Measurements from ENCODE around the gene BPIFA1. TPM values are rescaled to one million over a fixed set of nuclear protein-coding genes. Genes with fewer than 3 reads are reported as not detected.

BPIFA1 gene
- total RNA-seq (2014; rRNA removed; shearing (Covaris generic)) = not detected in 2 replicates

DNA sequence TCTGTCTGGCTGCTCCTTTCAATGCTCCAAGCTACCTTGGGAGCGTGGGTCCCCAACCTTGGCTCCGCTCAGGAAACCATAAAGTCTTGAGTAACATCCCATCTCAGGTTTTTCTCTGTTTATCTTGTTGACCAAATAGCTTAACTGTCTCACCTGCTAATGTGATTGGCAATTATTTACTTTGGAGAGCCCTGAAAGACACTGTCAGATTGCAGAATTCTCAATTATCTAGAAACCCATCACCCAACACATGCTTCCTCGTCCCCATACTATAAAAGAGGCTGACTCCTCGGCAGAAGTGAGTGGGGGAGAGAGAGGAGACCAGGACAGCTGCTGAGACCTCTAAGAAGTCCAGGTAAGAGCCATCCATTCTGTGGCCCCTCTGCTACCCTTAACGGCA is at the start of gene BPIFA1:
BPIFA1 (plus strand) TSS at position 301 of the 400 bp plus-strand sequence. CDS start 1,716 bp downstream, outside the sequence.
- no peaks in the 10 kb centered on the region for H3K36me3 ChIP-seq
- H3K4me1 ChIP-seq = no peaks in the 10 kb centered on the region
- no peak for DNase-seq
- H3K27ac ChIP-seq = no peak within 1 kb of the TSS
- no peak within 1 kb of the TSS for H3K4me3 ChIP-seq
- peaks cover 7% of the 10 kb centered on the region; the same call in 1 of the 2 replicates for H3K27me3 ChIP-seq
- H3K9me3 ChIP-seq (replicated peaks) = no peaks in the 10 kb centered on the region

GRCh38 chr20:33187491-33187890 is 48.3 kb upstream of the BPIFA1 start:
- Histone ChIP-seq H3K36me3 (no peaks in the 10 kb centered on the region), H3K27ac (no peak overlapping the region), H3K27me3 (0 out of 2 replicates have a peak, but pooled peaks cover 4% of the 10 kb centered on the region), H3K4me3 (no peak overlapping the region), H3K4me1 (no peaks in the 10 kb centered on the region), H3K9me3 (replicated peaks) (no peaks in the 10 kb centered on the region)
- DNase-seq = no peak

DNA sequence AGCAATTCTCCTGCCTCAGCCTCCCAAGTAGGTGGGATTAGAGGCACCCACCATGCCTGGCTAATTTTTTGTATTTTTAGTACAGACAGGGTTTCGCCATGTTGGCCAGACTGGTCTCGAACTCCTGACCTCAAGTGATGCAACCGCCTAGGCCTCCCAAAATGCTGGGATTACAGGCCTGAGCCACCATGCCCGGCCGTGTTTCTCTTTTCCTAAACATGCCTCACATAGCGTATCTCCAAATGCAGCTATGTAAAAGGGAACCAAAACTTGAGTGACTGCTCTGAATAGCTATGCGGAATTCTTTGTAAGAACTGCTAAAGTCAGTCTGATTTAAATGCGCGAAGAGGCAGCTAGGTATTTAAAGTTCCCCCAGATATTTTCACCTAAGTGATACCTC is 47.4 kb upstream of the BPIFA1 start:
- H3K36me3 ChIP-seq = no peaks in the 10 kb centered on the region
- 0 out of 2 replicates have a peak, but pooled peaks cover 4% of the 10 kb centered on the region for H3K27me3 ChIP-seq
- no peak for DNase-seq
- H3K27ac ChIP-seq = no peak overlapping the region
- H3K9me3 ChIP-seq (replicated peaks) = no peaks in the 10 kb centered on the region
- H3K4me3 ChIP-seq = no peak overlapping the region
- H3K4me1 ChIP-seq = no peaks in the 10 kb centered on the region

DNA sequence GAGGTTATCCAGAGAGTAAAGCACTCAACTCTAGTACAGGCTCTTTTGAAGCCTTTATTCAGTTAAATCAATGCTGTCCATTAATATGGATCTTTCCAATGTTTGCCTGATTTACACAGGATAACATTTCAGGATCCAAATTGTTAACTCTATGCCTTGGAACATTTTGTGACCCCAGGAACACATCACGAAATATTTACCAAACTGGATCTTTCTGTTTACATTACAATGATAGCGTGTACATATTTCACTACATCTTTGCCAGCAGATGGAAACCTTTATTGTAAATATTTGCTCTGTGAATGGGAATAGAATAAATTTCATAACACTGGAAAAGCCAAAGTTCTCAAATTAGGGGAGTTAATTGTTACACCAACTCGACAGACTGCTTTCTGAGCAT is 44.3 kb upstream of the BPIFA1 start:
- DNase-seq = no peak
- H3K4me1 ChIP-seq = no peaks in the 10 kb centered on the region
- no peak overlapping the region for H3K4me3 ChIP-seq
- no peak overlapping the region for H3K27ac ChIP-seq
- no peaks in the 10 kb centered on the region for H3K9me3 ChIP-seq (replicated peaks)
- peaks cover 9% of the 10 kb centered on the region for H3K27me3 ChIP-seq
- H3K36me3 ChIP-seq = no peaks in the 10 kb centered on the region

DNA sequence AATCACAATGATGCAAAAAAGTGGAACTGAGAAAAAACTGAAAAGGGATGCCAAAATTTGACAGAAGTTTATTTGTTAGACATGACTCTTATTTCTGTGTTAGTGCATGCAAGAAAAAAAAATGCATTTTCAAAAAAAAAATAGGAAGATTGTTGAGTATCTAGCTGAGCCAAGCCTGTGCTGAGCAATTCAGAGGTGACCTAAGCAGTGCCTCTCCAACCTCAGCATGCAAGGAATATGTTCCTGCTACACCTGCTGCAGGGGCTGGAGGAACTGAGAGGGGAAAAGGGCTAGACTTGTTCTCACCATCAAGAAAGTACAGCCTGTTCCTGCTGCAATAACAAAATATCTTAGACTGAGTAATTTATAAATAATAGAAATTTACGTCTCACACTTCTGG is 43.8 kb upstream of the BPIFA1 start:
- Histone ChIP-seq H3K4me1 (no peaks in the 10 kb centered on the region), H3K36me3 (no peaks in the 10 kb centered on the region), H3K4me3 (no peak overlapping the region), H3K9me3 (replicated peaks) (no peaks in the 10 kb centered on the region), H3K27ac (no peak overlapping the region), H3K27me3 (peaks cover 9% of the 10 kb centered on the region)
- DNase-seq = no peak

- H3K27ac ChIP-seq = no peak overlapping the region
- no peaks in the 10 kb centered on the region for H3K9me3 ChIP-seq (replicated peaks)
- peak in 1 of 2 experiments; percentile 22 for DNase-seq
Measured at GRCh38 chr20:33192912-33193501, 42.8 kb upstream of the BPIFA1 start.

DNA sequence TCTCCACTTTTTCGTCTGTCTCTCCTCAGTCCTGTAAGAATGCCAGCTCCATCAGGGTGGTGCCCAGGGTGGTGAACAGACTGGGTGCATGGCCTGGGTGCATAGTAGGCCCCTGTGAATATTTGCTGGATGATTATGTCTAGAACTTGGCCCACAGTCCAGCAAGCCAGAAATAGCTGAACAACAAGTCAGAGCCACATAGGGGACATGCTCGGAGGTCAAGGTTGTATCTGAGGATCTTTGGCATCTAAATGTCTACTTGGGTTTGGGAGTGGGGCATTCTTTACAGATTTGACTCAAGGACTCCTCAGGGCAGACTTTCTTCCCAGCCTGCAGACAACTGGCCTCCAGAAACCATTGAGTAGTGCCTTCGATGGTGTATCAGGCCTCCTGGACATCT is 36.8 kb upstream of the BPIFA1 start:
- H3K27me3 ChIP-seq = peaks cover 34% of the 10 kb centered on the region
- no peaks in the 10 kb centered on the region for H3K9me3 ChIP-seq (replicated peaks)
- H3K36me3 ChIP-seq = no peaks in the 10 kb centered on the region
- no peak for DNase-seq
- H3K27ac ChIP-seq = no peak overlapping the region
- H3K4me1 ChIP-seq = no peaks in the 10 kb centered on the region
- H3K4me3 ChIP-seq = no peak overlapping the region

More at GRCh38 chr20:33192912-33193501, 42.8 kb upstream of the BPIFA1 start:
- Histone ChIP-seq H3K36me3 (no peaks in the 10 kb centered on the region), H3K27me3 (peaks cover 6% of the 10 kb centered on the region), H3K4me1 (no peaks in the 10 kb centered on the region), H3K4me3 (no peak overlapping the region)

GRCh38 chr20:33202451-33202850 is 33.3 kb upstream of the BPIFA1 start:
- peaks cover 35% of the 10 kb centered on the region for H3K27me3 ChIP-seq
- H3K4me1 ChIP-seq = no peaks in the 10 kb centered on the region
- H3K27ac ChIP-seq = no peak overlapping the region
- H3K4me3 ChIP-seq = no peak overlapping the region
- no peak for DNase-seq
- H3K36me3 ChIP-seq = no peaks in the 10 kb centered on the region
- no peaks in the 10 kb centered on the region for H3K9me3 ChIP-seq (replicated peaks)

DNA sequence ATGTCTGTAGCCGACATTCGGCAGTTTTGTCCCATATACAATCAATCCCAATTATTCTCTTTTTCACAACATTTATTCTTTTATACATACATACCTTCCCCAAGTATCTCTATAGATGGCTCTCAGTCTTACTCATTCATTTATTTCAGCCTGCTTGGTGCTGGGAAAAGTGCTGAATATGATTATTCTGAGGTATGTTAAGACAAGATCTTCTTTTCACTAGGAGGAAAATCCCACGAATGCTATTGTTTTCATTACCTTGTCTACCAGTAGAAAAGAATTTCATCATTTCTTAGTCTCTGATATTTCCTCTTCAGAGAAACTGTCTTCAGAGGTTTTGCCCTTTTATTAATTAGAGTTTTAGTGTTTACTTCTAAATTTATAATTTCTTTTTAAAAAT is 32.4 kb upstream of the BPIFA1 start:
- no peak for DNase-seq
- Histone ChIP-seq H3K9me3 (replicated peaks) (no peaks in the 10 kb centered on the region), H3K27me3 (peaks cover 35% of the 10 kb centered on the region), H3K27ac (no peak overlapping the region), H3K36me3 (no peaks in the 10 kb centered on the region), H3K4me3 (no peak overlapping the region), H3K4me1 (no peaks in the 10 kb centered on the region)

DNA sequence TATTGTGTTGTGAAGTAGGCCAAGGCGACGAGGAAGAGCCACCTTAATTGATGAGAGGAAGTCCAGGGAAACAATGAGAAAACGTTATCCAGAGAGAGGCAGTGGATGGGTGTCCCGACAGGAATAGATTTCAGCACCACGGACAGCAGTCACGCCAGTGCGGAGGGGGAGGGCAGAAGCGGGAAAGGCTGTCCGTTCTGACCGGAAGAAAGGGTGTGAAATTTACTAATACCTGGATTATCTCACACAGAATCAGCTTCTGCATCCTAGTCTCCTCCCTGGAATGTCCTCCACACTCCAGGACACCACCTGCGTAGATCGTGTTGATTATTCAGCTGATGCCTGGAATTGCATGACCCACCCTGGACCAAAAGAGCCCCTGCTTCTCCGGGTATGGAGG is 26.0 kb upstream of the BPIFA1 start:
- Histone ChIP-seq H3K36me3 (no peaks in the 10 kb centered on the region), H3K4me1 (no peaks in the 10 kb centered on the region), H3K27ac (no peak overlapping the region), H3K27me3 (peaks cover 2% of the 10 kb centered on the region; the same call in 1 of the 2 replicates), H3K9me3 (replicated peaks) (no peaks in the 10 kb centered on the region), H3K4me3 (no peak overlapping the region)
- peak; percentile 88 to 92 for DNase-seq

DNA sequence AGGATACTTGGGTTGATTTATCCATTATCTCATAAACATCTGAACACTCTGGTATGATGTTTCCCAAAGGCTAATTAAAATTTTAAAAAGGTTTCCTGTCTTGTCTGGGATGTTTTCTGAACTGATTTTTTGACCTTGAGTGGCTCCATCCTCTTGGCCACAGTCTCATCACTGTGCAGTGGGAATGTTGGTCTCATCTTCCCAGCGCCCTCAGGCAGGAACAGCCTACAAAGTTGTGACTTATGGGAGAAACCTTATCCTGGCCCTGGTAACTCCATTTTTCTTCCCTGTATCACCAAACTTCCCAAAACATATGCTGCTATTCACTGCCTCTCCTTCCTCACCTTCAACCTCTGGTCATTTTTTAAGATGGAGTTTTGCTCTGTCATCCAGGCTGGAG is 25.4 kb upstream of the BPIFA1 start:
- Histone ChIP-seq H3K4me1 (no peaks in the 10 kb centered on the region), H3K4me3 (no peak overlapping the region), H3K9me3 (replicated peaks) (no peaks in the 10 kb centered on the region), H3K36me3 (no peaks in the 10 kb centered on the region), H3K27ac (no peak overlapping the region), H3K27me3 (peaks cover 2% of the 10 kb centered on the region; the same call in 1 of the 2 replicates)
- DNase-seq = no peak

DNA sequence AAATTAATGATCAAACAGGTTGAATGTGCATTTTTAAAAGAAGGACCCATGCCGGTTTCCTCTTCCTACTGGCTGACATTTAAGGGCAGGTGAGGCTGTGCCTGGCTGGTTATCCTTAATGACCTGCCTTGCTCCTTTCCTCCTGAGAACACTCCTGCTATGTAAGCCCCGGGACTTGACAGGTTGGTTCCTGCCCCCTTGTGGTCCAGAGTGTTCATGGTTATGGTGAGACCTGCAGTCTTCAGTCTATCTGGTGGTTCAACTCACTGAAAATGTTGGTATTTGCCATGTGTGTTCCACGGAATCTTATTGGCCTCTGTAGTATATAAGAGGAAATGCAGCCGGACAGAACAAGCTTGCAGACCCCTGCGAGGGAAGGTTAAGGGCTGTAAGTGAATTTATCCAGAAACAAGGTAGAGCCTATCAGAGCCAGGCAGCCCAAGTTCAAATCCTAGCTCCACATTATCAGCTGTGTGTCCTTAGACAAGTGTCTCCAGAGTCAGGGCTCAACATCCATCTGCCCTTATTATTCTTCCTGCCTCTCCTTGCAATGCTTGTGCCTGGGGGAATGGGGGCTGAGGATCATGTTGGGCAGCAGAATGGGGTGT is 23.9 kb upstream of the BPIFA1 start:
- Histone ChIP-seq H3K27ac (no peak overlapping the region), H3K4me1 (no peaks in the 10 kb centered on the region), H3K36me3 (no peaks in the 10 kb centered on the region), H3K9me3 (replicated peaks) (no peaks in the 10 kb centered on the region), H3K4me3 (no peak overlapping the region), H3K27me3 (peaks cover 2% of the 10 kb centered on the region; the same call in 1 of the 2 replicates)
- DNase-seq = peak; percentile 65 to 74

DNA sequence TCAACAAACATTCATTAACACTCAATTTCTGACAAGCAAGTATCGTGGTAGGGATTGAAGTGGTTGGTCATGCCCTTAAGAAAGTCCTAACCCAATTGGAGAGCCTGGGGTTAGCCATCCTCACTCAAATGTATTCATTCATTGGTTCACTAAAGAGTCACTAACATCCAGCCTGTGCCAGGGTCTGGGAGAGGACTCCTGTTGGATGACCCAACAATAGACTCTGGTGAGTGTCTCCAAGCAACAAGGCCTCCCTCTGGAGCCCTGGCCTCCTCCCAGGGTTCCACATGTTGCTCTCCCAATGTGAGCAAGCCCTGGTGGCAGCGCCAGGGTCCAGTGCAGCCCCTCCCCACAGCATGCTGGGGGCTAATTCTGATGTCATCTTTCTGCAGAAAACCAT is 18.7 kb upstream of the BPIFA1 start, which contains the start of gene BPIFA3:
BPIFA3 (plus strand) TSS at position 301 of the 400 bp plus-strand sequence. CDS start 185 bp downstream, outside the sequence.
- no peak within 1 kb of the TSS for H3K27ac ChIP-seq
- peaks cover 19% of the 10 kb centered on the region for H3K27me3 ChIP-seq
- DNase-seq = no peak
- H3K4me3 ChIP-seq = no peak within 1 kb of the TSS
- H3K9me3 ChIP-seq (replicated peaks) = no peaks in the 10 kb centered on the region
- no peaks in the 10 kb centered on the region for H3K4me1 ChIP-seq
- H3K36me3 ChIP-seq = no peaks in the 10 kb centered on the region

DNA sequence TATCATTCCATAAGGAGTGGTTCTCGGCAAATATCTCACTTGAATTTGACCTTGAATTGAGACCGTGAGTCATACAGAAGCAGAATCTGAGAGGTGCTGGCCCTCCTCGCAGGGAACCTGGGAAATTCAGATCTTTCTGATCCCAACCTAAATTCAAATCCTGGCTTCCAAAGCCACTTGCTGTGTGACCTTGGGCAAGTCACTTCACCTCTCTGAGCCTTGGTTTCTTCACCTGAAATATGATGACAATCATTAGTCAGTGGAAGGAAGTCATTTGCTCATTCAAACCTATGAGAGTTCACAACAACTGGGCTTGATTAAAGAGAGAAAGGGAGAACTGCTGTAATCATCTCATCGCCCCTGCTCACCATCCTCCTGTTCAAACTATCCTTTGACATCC is 11.4 kb upstream of the BPIFA1 start:
- DNase-seq = no peak
- no peak overlapping the region for H3K4me3 ChIP-seq
- H3K9me3 ChIP-seq (replicated peaks) = no peaks in the 10 kb centered on the region
- no peaks in the 10 kb centered on the region for H3K36me3 ChIP-seq
- H3K27ac ChIP-seq = no peak overlapping the region
- H3K4me1 ChIP-seq = no peaks in the 10 kb centered on the region
- H3K27me3 ChIP-seq = peaks cover 15% of the 10 kb centered on the region

DNA sequence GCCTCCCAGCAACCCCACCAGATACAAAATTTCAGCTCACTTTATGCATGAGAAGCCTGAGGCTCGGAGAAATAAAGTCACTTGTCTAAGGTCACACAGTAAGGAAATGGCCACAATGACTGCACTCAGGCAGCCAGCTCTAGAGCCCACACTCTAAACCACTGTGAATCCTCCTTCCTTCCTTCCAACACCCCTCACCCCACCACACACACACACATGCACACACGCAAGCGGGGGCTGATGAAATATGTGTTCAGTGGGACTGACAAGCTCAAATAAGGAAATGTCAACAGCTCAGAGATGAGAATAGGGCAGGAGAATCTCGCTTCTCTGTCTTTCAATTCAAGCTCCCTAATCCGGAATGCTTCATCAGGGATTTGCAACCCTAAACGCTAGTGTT is 6.0 kb upstream of the BPIFA1 start:
- no peaks in the 10 kb centered on the region for H3K9me3 ChIP-seq (replicated peaks)
- DNase-seq = no peak
- H3K36me3 ChIP-seq = no peaks in the 10 kb centered on the region
- no peak overlapping the region for H3K4me3 ChIP-seq
- no peak overlapping the region for H3K27ac ChIP-seq
- no peaks in the 10 kb centered on the region for H3K4me1 ChIP-seq
- peaks cover 9% of the 10 kb centered on the region; the same call in 1 of the 2 replicates for H3K27me3 ChIP-seq

Measured in SJCRH30 (cell line).